ENCODE data around the gene RBMS1. TPM values are rescaled to one million over a fixed set of nuclear protein-coding genes. Genes with fewer than 3 reads are reported as not detected.
A peak's percentile ranks its signal among the peaks of the same experiment; 100 is the strongest.

Gene RBMS1, protein sequence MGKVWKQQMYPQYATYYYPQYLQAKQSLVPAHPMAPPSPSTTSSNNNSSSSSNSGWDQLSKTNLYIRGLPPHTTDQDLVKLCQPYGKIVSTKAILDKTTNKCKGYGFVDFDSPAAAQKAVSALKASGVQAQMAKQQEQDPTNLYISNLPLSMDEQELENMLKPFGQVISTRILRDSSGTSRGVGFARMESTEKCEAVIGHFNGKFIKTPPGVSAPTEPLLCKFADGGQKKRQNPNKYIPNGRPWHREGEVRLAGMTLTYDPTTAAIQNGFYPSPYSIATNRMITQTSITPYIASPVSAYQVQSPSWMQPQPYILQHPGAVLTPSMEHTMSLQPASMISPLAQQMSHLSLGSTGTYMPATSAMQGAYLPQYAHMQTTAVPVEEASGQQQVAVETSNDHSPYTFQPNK
- polyA plus RNA-seq (2013, experiment 1 of 2), result 51.9 TPM
- 55.6 TPM for polyA plus RNA-seq (2013, experiment 2 of 2)

DNA sequence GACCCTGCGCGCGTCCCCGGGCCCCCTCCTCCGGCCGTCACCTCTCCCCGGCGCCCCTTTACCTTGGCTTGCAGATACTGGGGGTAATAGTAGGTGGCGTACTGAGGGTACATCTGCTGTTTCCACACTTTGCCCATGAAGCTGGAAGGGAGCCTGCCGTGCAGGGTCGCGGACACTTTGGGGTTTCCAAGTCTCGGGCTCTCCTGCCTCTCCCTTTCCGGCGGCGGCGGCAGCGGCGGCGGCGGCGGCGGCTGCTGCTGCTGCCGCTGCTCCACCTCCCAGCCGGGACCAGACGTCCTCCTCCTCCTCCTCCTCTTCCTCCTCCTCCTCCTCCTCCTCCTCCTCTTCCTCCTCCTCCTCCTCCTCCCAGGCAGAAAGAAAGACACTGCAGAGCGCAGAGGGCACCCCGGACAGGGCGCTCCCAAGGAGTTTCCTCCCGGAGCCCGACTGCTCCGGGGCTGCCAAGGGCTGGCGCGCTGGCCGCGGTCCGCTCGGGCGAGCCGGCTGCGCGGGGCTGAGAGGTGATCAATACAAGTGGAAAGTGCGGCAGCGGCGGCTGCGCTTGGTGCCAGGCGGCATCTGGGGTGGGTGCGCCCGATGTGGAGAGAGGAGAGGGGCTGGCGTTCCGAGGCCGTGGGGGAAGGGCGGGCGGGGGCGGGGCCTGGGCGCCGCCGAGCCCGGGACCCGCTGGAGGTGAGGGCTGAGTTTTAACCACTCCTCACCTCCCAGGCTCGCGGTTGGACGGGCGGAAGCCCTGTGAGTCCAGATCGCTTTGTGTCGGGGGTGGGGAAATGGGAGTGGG, at the start of gene RBMS1:
TSS of gene RBMS1 (minus strand) at position 581 of the 802 bp plus-strand sequence. CDS start at position 137, 444 bp downstream.
- Histone ChIP-seq H3K27ac (ENCODE audit: low read depth, low read length) (peak within 1 kb of the TSS; percentile 91), H3K4me3 (ENCODE audit: low read length) (peak within 1 kb of the TSS; percentile 86), H3K4me1 (ENCODE audit: insufficient read depth, low read length) (peaks cover 30% of the 10 kb centered on the region), H3K27me3 (ENCODE audit: insufficient read depth, low read length) (peaks cover 2% of the 10 kb centered on the region; the same call in 1 of the 2 replicates), H3K36me3 (ENCODE audit: insufficient read depth, low read length) (no peaks in the 10 kb centered on the region), H3K9ac (ENCODE audit: low read depth, low read length) (peak within 1 kb of the TSS; percentile 84), H3K9me3 (ENCODE audit: insufficient read depth, low read depth, low read length) (no peaks in the 10 kb centered on the region)
- 1% methylated on average over 53 of the region's 66 CpGs for WGBS

DNA sequence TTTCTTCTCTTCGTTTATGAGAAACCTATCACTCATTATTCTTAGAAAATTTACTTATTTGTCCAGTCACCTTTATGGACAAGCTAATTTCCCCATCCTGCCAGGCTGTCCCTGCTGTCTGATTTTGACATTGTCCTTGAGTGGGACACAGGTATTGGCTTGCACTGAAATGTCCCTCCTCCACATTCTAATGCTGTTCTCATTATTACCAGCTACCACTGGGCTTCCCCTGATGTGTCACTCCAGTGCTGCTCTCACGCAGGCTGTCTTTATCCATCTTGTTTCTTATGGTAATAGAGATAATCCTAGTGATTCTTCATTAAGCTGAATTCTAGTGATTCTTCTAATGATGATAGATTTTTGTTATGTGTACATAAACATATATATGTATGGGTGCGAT, 48.1 kb upstream of the RBMS1 start:
- no peaks in the 10 kb centered on the region for H3K9me3 ChIP-seq (ENCODE audit: insufficient read depth, low read depth, low read length)
- H3K27me3 ChIP-seq (ENCODE audit: insufficient read depth, low read length), result no peaks in the 10 kb centered on the region
- H3K9ac ChIP-seq (ENCODE audit: low read depth, low read length), result no peak overlapping the region
- 96% methylated on average over 1 of the region's 3 CpGs for WGBS
- H3K36me3 ChIP-seq (ENCODE audit: insufficient read depth, low read length), result no peaks in the 10 kb centered on the region
- H3K27ac ChIP-seq (ENCODE audit: low read depth, low read length), result no peak overlapping the region
- H3K4me3 ChIP-seq (ENCODE audit: low read length), result no peak overlapping the region
- H3K4me1 ChIP-seq (ENCODE audit: insufficient read depth, low read length), result no peaks in the 10 kb centered on the region

DNA sequence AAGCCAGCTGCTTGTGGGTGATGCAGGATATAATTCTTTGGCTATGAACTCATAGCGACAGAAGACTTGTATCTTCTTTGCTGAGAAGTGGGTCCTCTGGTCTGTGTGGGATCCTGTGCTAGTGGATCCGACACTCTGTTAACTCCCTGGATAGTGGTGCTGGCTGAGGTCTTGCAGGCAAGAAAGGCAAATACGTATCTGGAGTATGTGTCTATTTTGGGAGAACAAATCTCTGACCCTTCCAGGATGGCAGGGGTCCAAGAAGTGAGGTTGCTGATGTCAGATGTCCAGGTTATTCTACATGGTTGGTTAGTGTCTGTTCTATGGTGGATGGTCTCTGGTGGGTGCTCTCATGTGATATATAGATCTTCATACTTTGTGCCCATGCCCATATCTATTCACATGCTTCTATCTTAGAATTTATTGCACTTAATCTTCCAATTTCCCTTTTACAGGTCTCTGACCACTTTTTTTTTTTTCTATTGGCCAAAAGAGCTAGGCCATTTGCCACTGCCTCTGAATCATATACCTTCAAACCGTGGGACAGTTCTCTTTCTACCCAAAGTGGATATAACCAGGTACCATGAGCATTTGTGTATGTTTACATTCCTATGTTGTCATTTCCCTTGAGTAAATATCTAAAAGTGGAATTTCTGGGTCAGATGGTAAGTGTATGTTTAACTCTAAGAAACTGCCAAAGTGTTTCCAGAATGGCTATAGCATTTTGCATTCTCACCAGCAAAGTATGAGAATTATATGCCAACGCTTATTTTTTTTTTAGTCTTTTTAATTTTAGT, 45.1 kb upstream of the RBMS1 start:
- Histone ChIP-seq H3K9me3 (ENCODE audit: insufficient read depth, low read depth, low read length) (no peaks in the 10 kb centered on the region), H3K4me3 (ENCODE audit: low read length) (no peak overlapping the region), H3K36me3 (ENCODE audit: insufficient read depth, low read length) (no peaks in the 10 kb centered on the region), H3K27ac (ENCODE audit: low read depth, low read length) (no peak overlapping the region), H3K4me1 (ENCODE audit: insufficient read depth, low read length) (no peaks in the 10 kb centered on the region), H3K9ac (ENCODE audit: low read depth, low read length) (no peak overlapping the region), H3K27me3 (ENCODE audit: insufficient read depth, low read length) (no peaks in the 10 kb centered on the region)
- 94% methylated on average over 5 of the region's 5 CpGs for WGBS

DNA sequence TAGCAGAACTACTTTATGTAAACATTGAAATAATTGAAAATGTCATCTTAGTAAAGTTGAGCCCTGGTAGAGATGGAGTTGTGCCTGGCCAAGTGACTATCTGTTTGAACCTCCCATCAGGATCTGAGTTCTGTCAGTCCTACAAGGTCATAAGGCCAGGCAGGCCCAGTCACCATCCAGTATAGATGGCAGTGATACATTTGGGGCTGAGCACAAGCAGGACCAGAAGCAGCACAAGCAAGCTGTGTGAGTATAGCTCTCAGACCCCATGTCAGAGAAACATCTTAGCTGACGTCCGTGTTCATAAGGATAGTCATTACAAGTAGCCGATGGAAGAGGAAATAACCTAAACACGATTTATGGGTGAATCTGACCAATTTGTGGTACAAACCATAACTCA, 44.5 kb upstream of the RBMS1 start:
- H3K4me3 ChIP-seq (ENCODE audit: low read length), result no peak overlapping the region
- H3K36me3 ChIP-seq (ENCODE audit: insufficient read depth, low read length), result no peaks in the 10 kb centered on the region
- no peaks in the 10 kb centered on the region for H3K4me1 ChIP-seq (ENCODE audit: insufficient read depth, low read length)
- H3K27ac ChIP-seq (ENCODE audit: low read depth, low read length), result no peak overlapping the region
- no peaks in the 10 kb centered on the region for H3K27me3 ChIP-seq (ENCODE audit: insufficient read depth, low read length)
- no peaks in the 10 kb centered on the region for H3K9me3 ChIP-seq (ENCODE audit: insufficient read depth, low read depth, low read length)
- H3K9ac ChIP-seq (ENCODE audit: low read depth, low read length), result no peak overlapping the region
- 93% methylated on average over 4 of the region's 4 CpGs for WGBS

DNA sequence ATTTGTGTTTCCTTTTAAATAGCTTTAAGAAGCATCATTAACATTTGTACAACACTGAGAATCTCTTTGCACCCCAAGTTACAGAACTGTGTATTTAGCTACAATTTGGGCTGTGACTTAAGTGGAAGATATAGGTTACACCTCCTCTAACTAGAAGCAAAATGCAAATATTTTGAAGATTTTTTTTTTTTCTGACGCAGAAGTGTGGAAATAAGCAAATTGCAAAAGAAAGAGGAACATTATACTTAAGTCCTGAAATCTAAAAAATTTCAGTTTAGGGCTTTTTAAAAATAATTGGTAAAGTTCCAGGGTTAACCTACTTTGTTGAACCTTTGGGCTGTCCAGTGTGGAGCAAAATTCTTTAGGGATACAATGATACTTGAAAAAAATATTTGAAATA, 41.4 kb upstream of the RBMS1 start:
- Histone ChIP-seq H3K27me3 (ENCODE audit: insufficient read depth, low read length) (no peaks in the 10 kb centered on the region), H3K9ac (ENCODE audit: low read depth, low read length) (no peak overlapping the region), H3K4me1 (ENCODE audit: insufficient read depth, low read length) (no peaks in the 10 kb centered on the region), H3K4me3 (ENCODE audit: low read length) (no peak overlapping the region), H3K27ac (ENCODE audit: low read depth, low read length) (no peak overlapping the region), H3K36me3 (ENCODE audit: insufficient read depth, low read length) (no peaks in the 10 kb centered on the region), H3K9me3 (ENCODE audit: insufficient read depth, low read depth, low read length) (no peaks in the 10 kb centered on the region)
- 100% methylated on average over 1 of the region's 1 CpG for WGBS

DNA sequence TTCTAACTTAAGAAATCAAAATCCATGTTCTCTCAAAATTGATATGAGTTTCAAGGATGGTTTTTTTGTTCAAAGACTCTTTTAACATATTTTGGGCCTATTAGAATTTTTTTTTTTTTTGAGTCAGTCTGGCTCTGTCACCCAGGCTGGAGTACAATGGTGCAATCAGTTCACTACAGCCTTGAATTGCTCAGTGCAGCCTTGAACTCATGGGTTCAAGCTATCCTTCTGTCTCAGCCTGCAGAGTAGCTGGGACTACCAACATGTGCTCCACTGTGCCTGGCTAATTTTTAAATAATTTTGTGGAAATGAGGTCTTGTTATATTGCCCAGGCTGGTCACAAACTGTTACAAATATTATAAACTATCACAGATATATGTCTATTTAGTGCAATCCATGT, 40.6 kb upstream of the RBMS1 start:
- Histone ChIP-seq H3K27ac (ENCODE audit: low read depth, low read length) (no peak overlapping the region), H3K9me3 (ENCODE audit: insufficient read depth, low read depth, low read length) (no peaks in the 10 kb centered on the region), H3K27me3 (ENCODE audit: insufficient read depth, low read length) (no peaks in the 10 kb centered on the region), H3K36me3 (ENCODE audit: insufficient read depth, low read length) (no peaks in the 10 kb centered on the region), H3K4me3 (ENCODE audit: low read length) (no peak overlapping the region), H3K4me1 (ENCODE audit: insufficient read depth, low read length) (no peaks in the 10 kb centered on the region), H3K9ac (ENCODE audit: low read depth, low read length) (no peak overlapping the region)

DNA sequence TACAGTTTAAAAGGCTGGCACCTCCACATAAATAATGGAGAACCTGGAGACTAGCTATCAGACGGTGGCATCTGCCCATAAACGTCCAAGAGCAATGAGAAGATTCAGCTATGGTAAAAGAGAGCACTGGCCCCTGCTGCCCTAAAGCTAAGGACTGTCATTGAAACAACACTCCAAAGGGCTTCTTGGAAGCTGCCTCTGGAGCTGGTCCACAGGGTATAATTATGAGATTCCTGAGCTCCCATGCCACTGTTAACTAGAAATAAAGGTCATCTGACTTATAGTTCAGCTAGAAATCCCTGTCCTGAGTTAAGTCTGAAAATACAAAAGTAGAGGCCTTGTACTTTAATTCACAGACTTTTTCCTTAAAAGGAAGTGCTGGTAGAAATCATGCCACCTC, 39.9 kb upstream of the RBMS1 start:
- no peak overlapping the region for H3K27ac ChIP-seq (ENCODE audit: low read depth, low read length)
- no peaks in the 10 kb centered on the region for H3K27me3 ChIP-seq (ENCODE audit: insufficient read depth, low read length)
- H3K4me1 ChIP-seq (ENCODE audit: insufficient read depth, low read length), result no peaks in the 10 kb centered on the region
- no peak overlapping the region for H3K9ac ChIP-seq (ENCODE audit: low read depth, low read length)
- no peaks in the 10 kb centered on the region for H3K9me3 ChIP-seq (ENCODE audit: insufficient read depth, low read depth, low read length)
- H3K4me3 ChIP-seq (ENCODE audit: low read length), result no peak overlapping the region
- H3K36me3 ChIP-seq (ENCODE audit: insufficient read depth, low read length), result no peaks in the 10 kb centered on the region
- 84% methylated on average over 2 of the region's 2 CpGs for WGBS

DNA sequence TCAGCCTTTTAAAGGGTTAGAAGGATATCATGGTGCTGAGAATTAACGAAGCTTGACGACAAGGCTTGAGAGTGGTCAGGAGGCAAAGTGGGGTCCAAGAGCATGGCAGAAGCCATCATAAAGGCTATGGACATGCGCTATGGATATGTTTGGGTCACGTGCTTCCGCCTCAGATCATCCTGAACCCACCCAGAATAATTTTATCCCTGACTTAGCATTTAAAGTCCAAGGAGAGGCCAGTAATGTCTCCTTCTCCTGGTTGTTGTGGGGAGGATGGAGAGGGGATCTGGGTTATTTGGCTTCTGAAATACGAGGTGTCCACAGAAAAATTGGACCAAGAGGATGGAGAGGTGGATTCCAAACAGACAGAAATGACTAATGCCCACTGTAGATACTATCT, 38.8 kb upstream of the RBMS1 start:
- Histone ChIP-seq H3K9me3 (ENCODE audit: insufficient read depth, low read depth, low read length) (no peaks in the 10 kb centered on the region), H3K27me3 (ENCODE audit: insufficient read depth, low read length) (no peaks in the 10 kb centered on the region), H3K4me3 (ENCODE audit: low read length) (no peak overlapping the region), H3K36me3 (ENCODE audit: insufficient read depth, low read length) (no peaks in the 10 kb centered on the region), H3K27ac (ENCODE audit: low read depth, low read length) (no peak overlapping the region), H3K4me1 (ENCODE audit: insufficient read depth, low read length) (no peaks in the 10 kb centered on the region), H3K9ac (ENCODE audit: low read depth, low read length) (no peak overlapping the region)
- 95% methylated on average over 6 of the region's 6 CpGs for WGBS

DNA sequence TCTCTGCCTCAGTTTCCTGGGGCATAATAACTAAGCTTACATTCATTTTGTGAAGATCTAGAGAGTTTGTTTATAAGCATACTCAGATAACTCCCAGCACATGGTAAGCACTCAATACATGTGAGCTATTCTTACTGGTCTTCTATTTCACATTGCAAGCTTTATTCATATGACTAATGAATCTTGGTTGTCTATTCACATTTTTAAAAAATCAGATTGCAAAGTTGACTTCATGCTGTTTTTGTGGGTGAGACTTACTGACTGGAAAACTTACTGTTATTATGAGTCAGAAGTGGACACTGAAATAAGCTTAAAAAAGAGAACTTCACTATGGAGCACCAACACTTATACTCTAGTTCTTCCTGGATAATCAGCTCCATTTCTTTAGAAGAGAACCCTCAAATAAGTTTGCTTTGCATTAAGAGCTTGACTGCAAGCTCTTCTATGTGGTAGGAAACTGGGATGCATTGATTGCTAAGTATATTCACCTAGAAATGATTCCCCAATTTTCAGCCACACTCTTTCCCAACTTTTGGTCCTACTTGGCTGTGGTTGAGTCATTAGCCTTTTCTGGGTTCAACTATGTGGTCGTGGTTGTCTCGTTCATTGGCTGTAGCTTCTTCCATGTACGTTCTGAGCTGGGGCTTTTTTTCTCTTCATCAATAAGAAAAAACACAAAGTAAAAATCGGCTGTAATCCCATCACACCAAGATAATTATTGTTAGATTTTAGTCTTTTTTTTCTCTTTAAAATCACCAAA, 29.5 kb upstream of the RBMS1 start:
- 95% methylated on average over 3 of the region's 4 CpGs for WGBS
- H3K9ac ChIP-seq (ENCODE audit: low read depth, low read length), result no peak overlapping the region
- H3K4me3 ChIP-seq (ENCODE audit: low read length), result no peak overlapping the region
- no peaks in the 10 kb centered on the region for H3K36me3 ChIP-seq (ENCODE audit: insufficient read depth, low read length)
- no peaks in the 10 kb centered on the region for H3K9me3 ChIP-seq (ENCODE audit: insufficient read depth, low read depth, low read length)
- H3K27me3 ChIP-seq (ENCODE audit: insufficient read depth, low read length), result no peaks in the 10 kb centered on the region
- H3K4me1 ChIP-seq (ENCODE audit: insufficient read depth, low read length), result 0 out of 2 replicates have a peak, but pooled peaks cover 6% of the 10 kb centered on the region
- H3K27ac ChIP-seq (ENCODE audit: low read depth, low read length), result no peak overlapping the region

DNA sequence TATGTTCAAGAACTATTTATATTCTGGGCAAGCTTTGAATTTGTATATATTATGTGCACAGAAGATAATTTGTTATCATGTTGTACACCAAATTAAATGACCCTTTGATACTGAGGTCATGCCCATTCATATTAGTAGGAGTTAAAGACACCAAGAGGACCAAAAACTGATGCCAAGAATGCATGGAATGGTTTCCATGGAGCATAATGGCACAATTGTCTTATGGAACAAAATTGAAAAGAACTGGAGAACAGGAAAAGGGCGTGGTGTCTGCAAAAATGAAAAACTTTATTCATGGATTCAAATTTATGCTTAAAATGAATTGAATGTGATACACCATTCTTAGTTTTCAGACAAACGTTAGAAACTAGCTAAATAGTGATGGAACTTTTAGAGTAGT, 24.1 kb upstream of the RBMS1 start:
- Histone ChIP-seq H3K4me3 (ENCODE audit: low read length) (no peak overlapping the region), H3K27ac (ENCODE audit: low read depth, low read length) (no peak overlapping the region), H3K4me1 (ENCODE audit: insufficient read depth, low read length) (peaks cover 17% of the 10 kb centered on the region; the same call in 1 of the 2 replicates), H3K36me3 (ENCODE audit: insufficient read depth, low read length) (no peaks in the 10 kb centered on the region), H3K27me3 (ENCODE audit: insufficient read depth, low read length) (no peaks in the 10 kb centered on the region), H3K9ac (ENCODE audit: low read depth, low read length) (no peak overlapping the region), H3K9me3 (ENCODE audit: insufficient read depth, low read depth, low read length) (no peaks in the 10 kb centered on the region)
- WGBS, result 88% methylated on average over 1 of the region's 2 CpGs

All from HUES64 (cell line).